MM.1S (cell line): ENCODE measurements around the gene GID8.
A peak's percentile ranks its signal among the peaks of the same experiment; 100 is the strongest.

ENCODE experiments used
- DNase-seq: peaks from one replicate; pipeline ENCODE4 v3.0.0-alpha.2; 2015
- H2AFZ ChIP-seq: fragments of 300-600 bp; sonication (generic); 2 replicates; pipeline ENCODE4 v1.6.0; 2016; ENCODE audit warnings: antibody characterized with exemption, low read length
- H3F3A ChIP-seq: fragments of 300-600 bp; sonication (generic); 2 replicates; pipeline ENCODE4 v1.6.1; 2016; ENCODE audit warnings: mild to moderate bottlenecking, antibody characterized with exemption, low read length, moderate library complexity, mixed read lengths; ENCODE audit not compliant: insufficient read depth
- H3K27ac ChIP-seq: fragments of 300-600 bp; sonication (generic); 2 replicates; pipeline ENCODE4 v1.5.1; 2016; ENCODE audit warnings: mild to moderate bottlenecking, low read length
- H3K27me3 ChIP-seq: fragments of 300-600 bp; sonication (generic); replicated peaks from 2 replicates; pipeline ENCODE4 v1.6.0; 2016; ENCODE audit warnings: low read length; ENCODE audit not compliant: insufficient read depth
- H3K36me3 ChIP-seq: fragments of 300-600 bp; sonication (generic); replicated peaks from 2 replicates; pipeline ENCODE4 v1.6.1; 2016; ENCODE audit warnings: mild to moderate bottlenecking, low read length, mixed read lengths; ENCODE audit not compliant: insufficient read depth
- H3K4me1 ChIP-seq: fragments of 300-600 bp; sonication (generic); 2 replicates; pipeline ENCODE4 v1.6.1; 2016; ENCODE audit warnings: low read length, mixed read lengths
- H3K4me2 ChIP-seq: fragments of 300-600 bp; sonication (generic); 2 replicates; pipeline ENCODE4 v1.6.0; 2016; ENCODE audit warnings: low read depth, low read length
- H3K4me3 ChIP-seq: fragments of 300-600 bp; sonication (generic); 2 replicates; pipeline ENCODE4 v1.5.1; 2016; ENCODE audit warnings: low read length, mixed read lengths
- H3K79me2 ChIP-seq: fragments of 300-600 bp; sonication (generic); 2 replicates; pipeline ENCODE4 v1.6.1; 2016; ENCODE audit warnings: mixed run types, low read length, mixed read lengths
- H3K9ac ChIP-seq: fragments of 300-600 bp; sonication (generic); 2 replicates; pipeline ENCODE4 v1.6.1; 2016; ENCODE audit warnings: low read length, mixed read lengths
- H3K9me2 ChIP-seq: fragments of 300-600 bp; sonication (generic); replicated peaks from 2 replicates; pipeline ENCODE4 v1.6.1; 2016; ENCODE audit warnings: mild to moderate bottlenecking, low read length, mixed read lengths; ENCODE audit not compliant: insufficient read depth
- H3K9me3 ChIP-seq: fragments of 300-600 bp; sonication (generic); replicated peaks from 2 replicates; pipeline ENCODE4 v1.6.1; 2016; ENCODE audit warnings: mild to moderate bottlenecking, low read length, mixed read lengths; ENCODE audit not compliant: insufficient read depth
- H4K20me1 ChIP-seq: fragments of 300-600 bp; sonication (generic); 2 replicates; pipeline ENCODE4 v1.6.1; 2016; ENCODE audit warnings: mild to moderate bottlenecking, low read length, moderate library complexity, mixed read lengths; ENCODE audit not compliant: insufficient read depth
- EZH2 ChIP-seq: fragments of 300-600 bp; sonication (generic); optimal IDR thresholded peaks from 2 replicates; pipeline ENCODE3; 2017; ENCODE audit warnings: low read depth, mild to moderate bottlenecking, antibody characterized with exemption, low read length, mixed read lengths
- EZH2phosphoT487 ChIP-seq: fragments of 300-600 bp; sonication (generic); IDR thresholded peaks from 2 replicates; pipeline ENCODE4 v1.6.1; 2018; ENCODE audit warnings: antibody characterized with exemption, low read length
- TF ChIP-seq, protein P1 (sequence below): fragments of 300-600 bp; sonication (generic); IDR thresholded peaks from 2 replicates; pipeline ENCODE4 v1.5.1; 2016; ENCODE audit warnings: antibody characterized with exemption, low read length, mixed read lengths

GID8 gene

GRCh38 chr20:62971950-62972844 is 34.2 kb downstream of the GID8 start:
- no peaks in the 10 kb centered on the region for H3F3A ChIP-seq
- H3K79me2 ChIP-seq, result no peaks in the 10 kb centered on the region
- H4K20me1 ChIP-seq, result no peaks in the 10 kb centered on the region
- 0 out of 2 replicates have a peak overlapping the region, but pooled peaks have one; percentile 27 for H2AFZ ChIP-seq
- DNase-seq, result peak; percentile 74
- no peak overlapping the region for H3K27ac ChIP-seq
- TF ChIP-seq EZH2phosphoT487, result no peak
- TF ChIP-seq, protein P1, sequence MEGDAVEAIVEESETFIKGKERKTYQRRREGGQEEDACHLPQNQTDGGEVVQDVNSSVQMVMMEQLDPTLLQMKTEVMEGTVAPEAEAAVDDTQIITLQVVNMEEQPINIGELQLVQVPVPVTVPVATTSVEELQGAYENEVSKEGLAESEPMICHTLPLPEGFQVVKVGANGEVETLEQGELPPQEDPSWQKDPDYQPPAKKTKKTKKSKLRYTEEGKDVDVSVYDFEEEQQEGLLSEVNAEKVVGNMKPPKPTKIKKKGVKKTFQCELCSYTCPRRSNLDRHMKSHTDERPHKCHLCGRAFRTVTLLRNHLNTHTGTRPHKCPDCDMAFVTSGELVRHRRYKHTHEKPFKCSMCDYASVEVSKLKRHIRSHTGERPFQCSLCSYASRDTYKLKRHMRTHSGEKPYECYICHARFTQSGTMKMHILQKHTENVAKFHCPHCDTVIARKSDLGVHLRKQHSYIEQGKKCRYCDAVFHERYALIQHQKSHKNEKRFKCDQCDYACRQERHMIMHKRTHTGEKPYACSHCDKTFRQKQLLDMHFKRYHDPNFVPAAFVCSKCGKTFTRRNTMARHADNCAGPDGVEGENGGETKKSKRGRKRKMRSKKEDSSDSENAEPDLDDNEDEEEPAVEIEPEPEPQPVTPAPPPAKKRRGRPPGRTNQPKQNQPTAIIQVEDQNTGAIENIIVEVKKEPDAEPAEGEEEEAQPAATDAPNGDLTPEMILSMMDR, result peak; percentile 87
- no peak for TF ChIP-seq EZH2
- no peaks in the 10 kb centered on the region for H3K36me3 ChIP-seq
- H3K9ac ChIP-seq, result no peak overlapping the region
- H3K9me3 ChIP-seq, result no peaks in the 10 kb centered on the region
- peaks cover 91% of the 10 kb centered on the region for H3K27me3 ChIP-seq
- peaks cover 4% of the 10 kb centered on the region; the same call in 1 of the 2 replicates for H3K4me1 ChIP-seq
- H3K9me2 ChIP-seq, result no peaks in the 10 kb centered on the region
- peak overlapping the region; percentile 43; the same call in 1 of the 2 replicates for H3K4me2 ChIP-seq
- H3K4me3 ChIP-seq, result no peak overlapping the region; the same call in 1 of the 2 replicates

DNA sequence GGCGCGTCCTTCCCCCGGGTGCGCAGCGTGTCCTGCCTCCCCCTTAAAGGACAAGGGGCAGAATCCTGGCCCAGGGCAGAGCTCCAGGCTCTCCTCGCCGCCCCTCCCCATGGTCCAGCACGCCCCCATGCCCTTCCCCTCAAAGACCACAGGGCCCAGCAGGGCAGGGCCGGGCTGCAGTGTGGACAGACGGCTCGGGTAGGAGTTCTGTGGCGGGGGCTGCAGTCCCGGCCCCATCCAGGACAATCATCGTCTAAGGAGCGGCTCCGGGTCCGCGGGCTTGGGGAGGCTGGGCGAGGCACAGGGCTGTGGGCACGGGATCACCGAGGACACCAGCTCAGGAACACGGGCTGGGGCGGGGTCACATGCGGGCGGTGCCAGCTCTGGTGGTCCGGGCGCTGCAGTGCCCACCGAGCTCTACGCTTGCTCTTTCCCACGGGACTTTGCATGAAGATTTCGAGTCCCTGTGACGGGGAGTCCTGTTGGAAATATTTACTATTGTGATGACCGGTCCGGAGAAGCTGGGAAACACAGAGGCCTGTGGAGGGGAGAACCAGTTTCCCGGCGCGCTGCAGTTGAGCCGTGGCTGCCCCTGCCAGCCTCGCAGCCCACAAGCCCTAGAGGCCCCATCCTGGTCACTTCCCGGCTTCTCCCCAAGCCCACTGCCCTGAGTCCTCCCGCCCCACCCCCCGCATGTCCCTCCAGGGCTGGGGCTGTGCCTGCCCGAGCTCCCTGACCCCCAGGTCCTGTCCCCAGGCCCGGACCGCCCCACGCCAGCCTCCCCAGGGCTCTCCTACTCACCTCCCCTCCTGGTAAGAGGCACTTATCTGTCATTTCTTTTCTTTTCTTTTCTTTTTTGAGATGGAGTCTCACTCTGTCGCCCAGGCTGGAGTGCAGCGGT is 35.1 kb downstream of the GID8 start:
- no peak overlapping the region for H3K27ac ChIP-seq
- H3K79me2 ChIP-seq, result no peaks in the 10 kb centered on the region
- DNase-seq, result no peak
- H3K4me2 ChIP-seq, result peak overlapping the region; percentile 43; the same call in 1 of the 2 replicates
- H3K4me1 ChIP-seq, result peaks cover 13% of the 10 kb centered on the region
- H2AFZ ChIP-seq, result no peak overlapping the region
- no peak overlapping the region for H3K9ac ChIP-seq
- H3K36me3 ChIP-seq, result no peaks in the 10 kb centered on the region
- no peaks in the 10 kb centered on the region for H3K9me3 ChIP-seq
- H3K4me3 ChIP-seq, result no peak overlapping the region
- H4K20me1 ChIP-seq, result no peaks in the 10 kb centered on the region
- H3F3A ChIP-seq, result no peaks in the 10 kb centered on the region
- H3K27me3 ChIP-seq, result peaks cover 92% of the 10 kb centered on the region
- TF ChIP-seq EZH2phosphoT487 (no peak), EZH2 (no peak)
- TF ChIP-seq, protein P1, result no peak
- no peaks in the 10 kb centered on the region for H3K9me2 ChIP-seq

DNA sequence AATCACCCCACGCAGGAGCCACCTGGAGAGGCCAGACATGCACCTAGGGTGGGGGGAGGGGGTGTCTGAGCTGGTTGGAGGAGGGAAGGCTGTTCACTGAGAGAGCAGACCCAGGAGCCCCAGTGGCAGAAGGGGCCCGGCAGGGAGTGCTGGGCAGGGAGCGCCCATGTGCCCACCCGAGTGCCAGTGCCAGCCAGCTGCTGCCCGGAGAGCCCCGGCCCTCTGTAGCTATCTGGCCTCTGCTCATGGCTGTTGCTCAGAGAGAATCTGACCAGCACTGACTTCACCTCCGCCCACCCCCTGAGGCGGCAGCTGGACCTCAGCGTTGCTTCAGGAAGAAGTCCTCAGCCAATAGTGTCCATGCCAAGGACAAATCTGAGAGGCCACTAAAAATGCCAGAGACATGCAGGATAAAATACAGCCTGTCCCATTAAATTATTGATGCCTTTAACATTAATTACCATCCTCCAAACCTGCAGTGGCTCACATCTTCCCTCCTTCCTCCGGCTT is 37.4 kb downstream of the GID8 start:
- H3K9me3 ChIP-seq, result no peaks in the 10 kb centered on the region
- H3K9ac ChIP-seq, result no peak overlapping the region
- no peaks in the 10 kb centered on the region for H4K20me1 ChIP-seq
- no peak overlapping the region for H3K27ac ChIP-seq
- H3K79me2 ChIP-seq, result no peaks in the 10 kb centered on the region
- H3K4me1 ChIP-seq, result peaks cover 16% of the 10 kb centered on the region
- H3K4me3 ChIP-seq, result no peak overlapping the region
- H3F3A ChIP-seq, result no peaks in the 10 kb centered on the region
- H3K27me3 ChIP-seq, result peaks cover 92% of the 10 kb centered on the region
- no peak overlapping the region for H2AFZ ChIP-seq
- no peaks in the 10 kb centered on the region for H3K36me3 ChIP-seq
- no peak for TF ChIP-seq EZH2
- TF ChIP-seq EZH2phosphoT487, result no peak
- TF ChIP-seq, protein P1, result no peak
- no peak for DNase-seq
- no peaks in the 10 kb centered on the region for H3K9me2 ChIP-seq
- H3K4me2 ChIP-seq, result no peak overlapping the region
